Activated CD4-positive, alpha-beta T cell treated with anti-CD3 and anti-CD28 coated beads, Interleukin-2, amount 50 U/mL, for 4 hours (primary cell): ENCODE measurements around the gene BCAT1.
"Not testable (repeated sequence)": the region's sequence is repeated elsewhere in the genome, so short reads cannot be mapped to it uniquely, and the experiment has no call there.

Experiments used
- DNase-seq, 2 experiments: peaks; one replicate each; pipeline ENCODE4 v3.0.0-alpha.2; 2020

BCAT1 gene

GRCh38 chr12:24955853-24956252 lies 7.0 kb upstream of the BCAT1 start:
- no peak for DNase-seq

- DNase-seq, result no peak
These were observed 6.5 kb upstream of the BCAT1 start for GRCh38 chr12:24955389-24955788.

- no peak for DNase-seq
These were observed 5.4 kb upstream of the BCAT1 start for GRCh38 chr12:24954261-24954660.

- DNase-seq, result no peak
These were observed 3.5 kb upstream of the BCAT1 start for GRCh38 chr12:24952389-24952788.

GRCh38 chr12:24950231-24950834 lies 1.4 kb upstream of the BCAT1 start:
- DNase-seq, result no peak

- DNase-seq, result peak in 1 of 2 experiments; percentile 6
These were observed 513 bp downstream of the BCAT1 start for GRCh38 chr12:24948420-24948756.

GRCh38 chr12:24947541-24948419 lies 1.1 kb downstream of the BCAT1 start:
- no peak for DNase-seq

- no peak for DNase-seq
These were observed 3.1 kb downstream of the BCAT1 start for GRCh38 chr12:24945845-24946244.

GRCh38 chr12:24945039-24945438 lies 3.9 kb downstream of the BCAT1 start:
- no peak for DNase-seq

GRCh38 chr12:24944601-24944975 lies 4.3 kb downstream of the BCAT1 start:
- no peak for DNase-seq

- DNase-seq, result no peak
These were observed 4.8 kb downstream of the BCAT1 start for GRCh38 chr12:24943947-24944600.

GRCh38 chr12:24940157-24940556 lies 8.7 kb downstream of the BCAT1 start:
- no peak for DNase-seq

- DNase-seq, result not testable (repeated sequence)
These were observed 9.3 kb downstream of the BCAT1 start for GRCh38 chr12:24939551-24939950.

GRCh38 chr12:24938341-24938740 lies 10.6 kb downstream of the BCAT1 start:
- no peak for DNase-seq

- no peak for DNase-seq
These were observed 11.2 kb downstream of the BCAT1 start for GRCh38 chr12:24937553-24938244.

GRCh38 chr12:24933694-24934407 lies 15.1 kb downstream of the BCAT1 start:
- no peak for DNase-seq

- DNase-seq, result no peak
These were observed 17.1 kb downstream of the BCAT1 start for GRCh38 chr12:24931666-24932405.

GRCh38 chr12:24929953-24930352 lies 18.9 kb downstream of the BCAT1 start:
- no peak for DNase-seq

- DNase-seq, result not testable (repeated sequence)
These were observed 20.2 kb downstream of the BCAT1 start for GRCh38 chr12:24928533-24929306.

- DNase-seq, result no peak
These were observed 20.8 kb downstream of the BCAT1 start for GRCh38 chr12:24928131-24928530.

- DNase-seq, result not testable (repeated sequence)
These were observed 22.8 kb downstream of the BCAT1 start for GRCh38 chr12:24926080-24926479.
